GM23338 (cell line): ENCODE measurements around the gene FBRSL1. TPM values are rescaled to one million over a fixed set of nuclear protein-coding genes. Genes with fewer than 3 reads are reported as not detected.
"Not testable (repeated sequence)": the region's sequence is repeated elsewhere in the genome, so short reads cannot be mapped to it uniquely, and the experiment has no call there.

Source experiments
- ATAC-seq: fragments of 200-7000 bp; cut with Tn5 transposase; 3 replicates; pipeline ENCODE4 v1.9.1; 2020
- DNase-seq: peaks from one replicate; pipeline ENCODE4 v3.0.0-alpha.2; 2015; ENCODE audit warnings: low spot score
- H2AFZ ChIP-seq: fragments of 200-600 bp; sonication (generic); 2 replicates; pipeline ENCODE4 v1.8.0; 2016; ENCODE audit warnings: antibody characterized with exemption, mild to moderate bottlenecking, moderate library complexity
- H3F3A ChIP-seq: fragments of 200-600 bp; sonication (generic); replicated peaks from 2 replicates; pipeline ENCODE4 v1.8.0; 2017; ENCODE audit warnings: antibody characterized with exemption, mixed run types, low read depth
- H3K27ac ChIP-seq: fragments of 200-600 bp; sonication (generic); 2 replicates; pipeline ENCODE4 v1.6.1; 2016; ENCODE audit warnings: low read depth
- H3K27me3 ChIP-seq: fragments of 200-600 bp; sonication (generic); 2 replicates; pipeline ENCODE4 v1.8.0; 2016; ENCODE audit warnings: mild to moderate bottlenecking, mixed run types, moderate library complexity; ENCODE audit not compliant: insufficient read depth
- H3K36me3 ChIP-seq: fragments of 200-600 bp; sonication (generic); 2 replicates; pipeline ENCODE4 v1.8.0; 2016; ENCODE audit warnings: mild to moderate bottlenecking; ENCODE audit not compliant: insufficient read depth
- H3K4me1 ChIP-seq: fragments of 200-600 bp; sonication (generic); 2 replicates; pipeline ENCODE4 v1.8.0; 2016; ENCODE audit warnings: mild to moderate bottlenecking, moderate library complexity; ENCODE audit not compliant: insufficient read depth
- H3K4me2 ChIP-seq: fragments of 200-600 bp; sonication (generic); 2 replicates; pipeline ENCODE4 v1.7.1; 2017; ENCODE audit warnings: mixed run types
- H3K4me3 ChIP-seq: fragments of 200-600 bp; sonication (generic); 2 replicates; pipeline ENCODE4 v1.6.1; 2016; ENCODE audit warnings: mixed run types
- H3K79me2 ChIP-seq: fragments of 200-600 bp; sonication (generic); replicated peaks from 2 replicates; pipeline ENCODE4 v1.8.0; 2017; ENCODE audit warnings: mild to moderate bottlenecking; ENCODE audit not compliant: insufficient read depth
- H3K9me2 ChIP-seq: fragments of 200-600 bp; sonication (generic); 2 replicates; pipeline ENCODE4 v1.8.0; 2017; ENCODE audit not compliant: insufficient read depth
- H4K20me1 ChIP-seq: fragments of 200-600 bp; sonication (generic); replicated peaks from 2 replicates; pipeline ENCODE4 v1.8.0; 2017; ENCODE audit warnings: mild to moderate bottlenecking; ENCODE audit not compliant: insufficient read depth
- H3K27ac Mint-ChIP-seq: 2 replicates; pipeline ENCODE4 v1.8.0; 2020; ENCODE audit warnings: inconsistent platforms, mild to moderate bottlenecking, moderate library complexity, mixed read lengths
- H3K27me3 Mint-ChIP-seq: 3 replicates; pipeline ENCODE4 v1.8.0; 2022; ENCODE audit warnings: low read depth, mild to moderate bottlenecking, moderate library complexity, mixed read lengths, inconsistent platforms; ENCODE audit not compliant: insufficient read depth, poor library complexity
- H3K36me3 Mint-ChIP-seq: 3 replicates; pipeline ENCODE4 v1.8.0; 2021; ENCODE audit warnings: low read depth, mild to moderate bottlenecking, inconsistent platforms, moderate library complexity, mixed read lengths
- H3K4me1 Mint-ChIP-seq: 3 replicates; pipeline ENCODE4 v1.8.0; 2020; ENCODE audit warnings: mild to moderate bottlenecking, inconsistent platforms, mixed read lengths
- H3K4me3 Mint-ChIP-seq: 3 replicates; pipeline ENCODE4 v1.8.0; 2021; ENCODE audit warnings: moderate library complexity, mild to moderate bottlenecking, inconsistent platforms, mixed read lengths
- H3K9me3 Mint-ChIP-seq: 3 replicates; pipeline ENCODE4 v1.8.0; 2020; ENCODE audit warnings: moderate library complexity, mild to moderate bottlenecking, inconsistent platforms, mixed read lengths
- CTCF ChIP-seq, 2 experiments: fragments of 200-600 bp in 1 of 2; sonication (generic) in 1 of 2; conservative IDR thresholded peaks; 2 replicates each; pipeline versions ENCODE4 v1.5.1 to v1.6.1; 2016 to 2017; ENCODE audit warnings: antibody characterized with exemption in 2 of 2, low read depth in 2 of 2, mild to moderate bottlenecking in 2 of 2, moderate library complexity in 1 of 2
- EZH2 ChIP-seq: fragments of 200-600 bp; sonication (generic); IDR thresholded peaks from one replicate; pipeline ENCODE4 v1.8.0; 2017; ENCODE audit warnings: antibody characterized with exemption, mild to moderate bottlenecking, low read depth; ENCODE audit not compliant: unreplicated experiment
- EZH2phosphoT487 ChIP-seq: fragments of 200-600 bp; sonication (generic); IDR thresholded peaks from one replicate; pipeline ENCODE4 v1.8.1; 2018; ENCODE audit warnings: antibody characterized with exemption; ENCODE audit not compliant: unreplicated experiment
- POLR2AphosphoS5 ChIP-seq: IDR thresholded peaks from 2 replicates; pipeline ENCODE4 v1.6.1; 2016; ENCODE audit warnings: antibody characterized with exemption, low read depth
- REST ChIP-seq: IDR thresholded peaks from one replicate; pipeline ENCODE4 v1.6.1; 2018; ENCODE audit warnings: antibody characterized with exemption; ENCODE audit not compliant: unreplicated experiment
- STAT1 ChIP-seq: IDR thresholded peaks from one replicate; pipeline ENCODE4 v1.6.1; 2016; ENCODE audit warnings: antibody characterized with exemption; ENCODE audit not compliant: unreplicated experiment
- ZNF114 ChIP-seq: fragments of 250-450 bp; sonication (Bioruptor Pico); IDR thresholded peaks from 2 replicates; pipeline ENCODE4 v1.5.0; 2020; ENCODE audit warnings: mild to moderate bottlenecking, moderate library complexity
- ZNF462 ChIP-seq: fragments of 250-450 bp; sonication (Bioruptor Pico); IDR thresholded peaks from 2 replicates; pipeline ENCODE4 v1.5.0; 2020; ENCODE audit warnings: mild to moderate bottlenecking, moderate library complexity
- polyA plus RNA-seq: library from polyadenylated mRNA; unstranded; fragments of >200 nt; fragmentation: Nextera tagmentation; extraction: Ambion mirVana; gene quantifications from 2 replicates; pipeline ENCODE4 v1.2.1, GENCODE V29; 2016
- total RNA-seq: library from RNA; depleted of rRNA; stranded (reverse); fragments of >200 nt; shearing (Covaris generic); gene quantifications from 2 replicates; pipeline ENCODE4 v1.2.3, GENCODE V29; 2014

Gene FBRSL1
- total and polyA plus RNA-seq, 2 experiments from 2014 or later = 37.8 to 89.8 TPM

GRCh38 chr12:132530851-132531250, 40.9 kb downstream of the FBRSL1 start:
- Mint-ChIP-seq H3K9me3 (peaks cover 58% of the 10 kb centered on the region), H3K27ac (no peak overlapping the region), H3K36me3 (peaks cover 47% of the 10 kb centered on the region), H3K4me1 (peaks cover 8% of the 10 kb centered on the region), H3K4me3 (no peak overlapping the region), H3K27me3 (peaks cover 45% of the 10 kb centered on the region)
- H3F3A ChIP-seq = peaks cover 5% of the 10 kb centered on the region
- H3K36me3 ChIP-seq = no peaks in the 10 kb centered on the region
- no peaks in the 10 kb centered on the region for H4K20me1 ChIP-seq
- H3K27me3 ChIP-seq = peaks cover 16% of the 10 kb centered on the region
- H3K27ac ChIP-seq = no peak overlapping the region
- DNase-seq = no peak
- no peak overlapping the region for H3K4me3 ChIP-seq
- H3K9me2 ChIP-seq = no peaks in the 10 kb centered on the region
- no peaks in the 10 kb centered on the region for H3K79me2 ChIP-seq
- peaks cover 3% of the 10 kb centered on the region for H3K4me1 ChIP-seq
- TF ChIP-seq ZNF462 (no peak), POLR2AphosphoS5 (no peak), EZH2phosphoT487 (no peak), STAT1 (no peak), CTCF (conservative IDR thresholded peaks at IDR 0.05; ENCODE audit: low read depth in 2 of 2) (no peak), REST (no peak), EZH2 (no peak), ZNF114 (CRISPR knock-in tag) (no peak)
- ATAC-seq = no peak
- H3K4me2 ChIP-seq = no peak overlapping the region
- H2AFZ ChIP-seq = no peak overlapping the region

GRCh38 chr12:132532711-132533583, 43.0 kb downstream of the FBRSL1 start:
- not testable (repeated sequence) for ATAC-seq

More at GRCh38 chr12:132532711-132533583, 43.0 kb downstream of the FBRSL1 start:
- not testable (repeated sequence) for H3K79me2 ChIP-seq, H3K36me3 ChIP-seq, H3K4me1 Mint-ChIP-seq, H4K20me1 ChIP-seq, H3K4me3 Mint-ChIP-seq, H3K9me2 ChIP-seq, H2AFZ ChIP-seq, H3K4me2 ChIP-seq, H3K4me3 ChIP-seq, DNase-seq, H3K27ac Mint-ChIP-seq, H3K27ac ChIP-seq, H3K4me1 ChIP-seq
- H3K27me3 ChIP-seq = peaks cover 37% of the 10 kb centered on the region
- Mint-ChIP-seq H3K27me3 (peaks cover 65% of the 10 kb centered on the region), H3K36me3 (peaks cover 59% of the 10 kb centered on the region), H3K9me3 (peaks cover 76% of the 10 kb centered on the region)
- peaks cover 14% of the 10 kb centered on the region for H3F3A ChIP-seq
